GM12891 (cell line): ENCODE data around the gene TAF4B.
"Not testable (repeated sequence)": the region's sequence is repeated elsewhere in the genome, so short reads cannot be mapped to it uniquely, and the experiment has no call there.

Source experiments
- DNase-seq: peaks from one replicate; pipeline ENCODE4 v3.0.0; 2011; ENCODE audit warnings: low spot score; ENCODE audit not compliant: insufficient read length
- FAIRE-seq: peaks from 2 replicates; lab custom pipeline; 2011; peaks lifted over from hg19 to GRCh38; lab: Jason Lieb, UNC
- PAX5 ChIP-seq: IDR thresholded peaks from 2 replicates; pipeline ENCODE4 v1.6.1; 2011; ENCODE audit warnings: low read length, moderate library complexity, mild to moderate bottlenecking; ENCODE audit not compliant: insufficient read depth, severe bottlenecking
- POLR2A ChIP-seq: IDR thresholded peaks from 2 replicates; pipeline ENCODE4 v1.6.1; 2011; ENCODE audit warnings: low read depth, low read length, control low read depth
- POLR2AphosphoS5 ChIP-seq: IDR thresholded peaks from 2 replicates; pipeline ENCODE4 v1.6.1; 2011; ENCODE audit warnings: low read depth, low read length, control low read depth
- POU2F2 ChIP-seq: IDR thresholded peaks from 2 replicates; pipeline ENCODE4 v1.6.1; 2011; ENCODE audit warnings: low read depth, mild to moderate bottlenecking, control low read depth, low read length, moderate library complexity
- SPI1 ChIP-seq: IDR thresholded peaks from 2 replicates; pipeline ENCODE4 v1.6.1; 2011; ENCODE audit warnings: low read depth, low read length, control low read depth
- TAF1 ChIP-seq: IDR thresholded peaks from 2 replicates; pipeline ENCODE4 v1.6.1; 2011; ENCODE audit warnings: low read depth, low read length, control low read depth

The TAF4B gene

GRCh38 chr18:26228562-26229260 is 2.5 kb downstream of the TAF4B start:
- TF ChIP-seq POLR2AphosphoS5 (no peak), POLR2A (no peak), PAX5 (no peak), TAF1 (no peak), POU2F2 (no peak)
- DNase-seq (no peak), FAIRE-seq (no peak)

GRCh38 chr18:26230497-26230896 is 4.3 kb downstream of the TAF4B start:
- FAIRE-seq, result no peak
- no peak for TF ChIP-seq POLR2AphosphoS5
- no peak for TF ChIP-seq PAX5
- no peak for TF ChIP-seq SPI1
- TF ChIP-seq POLR2A, result no peak
- TF ChIP-seq POU2F2, result no peak
- TF ChIP-seq TAF1, result no peak
- DNase-seq, result no peak

GRCh38 chr18:26233208-26233607 is 7.0 kb downstream of the TAF4B start:
- FAIRE-seq (no peak), DNase-seq (no peak)
- 0 out of 2 replicates have a peak, but pooled peaks have one; percentile 0 for TF ChIP-seq SPI1
- TF ChIP-seq PAX5, result no peak
- TF ChIP-seq POLR2A, result no peak
- TF ChIP-seq TAF1, result no peak
- no peak for TF ChIP-seq POLR2AphosphoS5
- TF ChIP-seq POU2F2, result no peak

- FAIRE-seq, DNase-seq: not testable (repeated sequence)
Measured at GRCh38 chr18:26237363-26237762, 11.1 kb downstream of the TAF4B start.

- FAIRE-seq, DNase-seq: not testable (repeated sequence)
Measured at GRCh38 chr18:26238718-26239117, 12.5 kb downstream of the TAF4B start.

- not testable (repeated sequence) for DNase-seq, FAIRE-seq
Measured at GRCh38 chr18:26242392-26242791, 16.1 kb downstream of the TAF4B start.

- DNase-seq, FAIRE-seq: not testable (repeated sequence)
Measured at GRCh38 chr18:26245434-26245833, 19.2 kb downstream of the TAF4B start.

- no peak for FAIRE-seq
- TF ChIP-seq POLR2AphosphoS5, result no peak
- TF ChIP-seq TAF1, result no peak
- no peak for TF ChIP-seq PAX5
- no peak for TF ChIP-seq POU2F2
- no peak for TF ChIP-seq SPI1
- no peak for DNase-seq
Measured at GRCh38 chr18:26252411-26252810, 26.2 kb downstream of the TAF4B start.

- FAIRE-seq, result peak; percentile 66
- not testable (repeated sequence) for DNase-seq
Measured at GRCh38 chr18:26254808-26255207, 28.6 kb downstream of the TAF4B start.

- no peak for TF ChIP-seq POLR2A
- no peak for TF ChIP-seq POLR2AphosphoS5
- no peak for DNase-seq
- peak; percentile 82 for FAIRE-seq
Measured at GRCh38 chr18:26255695-26256622, 29.7 kb downstream of the TAF4B start.

GRCh38 chr18:26258711-26259110 is 32.5 kb downstream of the TAF4B start:
- no peak for FAIRE-seq
- TF ChIP-seq TAF1 (no peak), POLR2A (no peak), PAX5 (no peak), POLR2AphosphoS5 (no peak), POU2F2 (no peak), SPI1 (no peak)

GRCh38 chr18:26259416-26259815 is 33.2 kb downstream of the TAF4B start:
- FAIRE-seq, DNase-seq: not testable (repeated sequence)

More at GRCh38 chr18:26258711-26259110, 32.5 kb downstream of the TAF4B start:
- DNase-seq, result no peak
